HG03095 (cell line): ENCODE data around the gene ICAM3.

Experiments used
- ATAC-seq: cut with Tn5 transposase; IDR thresholded peaks from one replicate; pipeline ENCODE4 v1.9.1; 2021; ENCODE audit warnings: moderate library complexity; ENCODE audit not compliant: unreplicated experiment

The ICAM3 gene

DNA sequence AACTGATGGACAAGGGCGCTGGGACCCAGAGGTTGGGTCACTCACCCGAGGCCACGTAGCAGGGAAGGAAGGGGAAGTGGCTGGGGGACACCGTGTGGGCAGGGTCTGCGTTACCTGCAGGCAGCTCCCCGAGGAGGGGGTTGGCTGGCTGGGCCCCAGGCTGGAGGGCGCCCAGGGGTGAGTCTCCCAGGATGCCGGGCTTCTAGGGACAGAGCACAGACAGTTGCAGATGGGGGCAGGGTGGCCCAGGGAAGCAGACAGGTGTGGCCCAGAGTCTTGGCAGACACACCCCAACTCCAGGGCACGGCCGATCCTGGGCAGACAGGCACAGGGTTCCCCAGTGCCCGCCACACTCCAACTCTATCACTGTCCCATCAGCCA, 18.0 kb downstream of the ICAM3 start:
- no peak for ATAC-seq

DNA sequence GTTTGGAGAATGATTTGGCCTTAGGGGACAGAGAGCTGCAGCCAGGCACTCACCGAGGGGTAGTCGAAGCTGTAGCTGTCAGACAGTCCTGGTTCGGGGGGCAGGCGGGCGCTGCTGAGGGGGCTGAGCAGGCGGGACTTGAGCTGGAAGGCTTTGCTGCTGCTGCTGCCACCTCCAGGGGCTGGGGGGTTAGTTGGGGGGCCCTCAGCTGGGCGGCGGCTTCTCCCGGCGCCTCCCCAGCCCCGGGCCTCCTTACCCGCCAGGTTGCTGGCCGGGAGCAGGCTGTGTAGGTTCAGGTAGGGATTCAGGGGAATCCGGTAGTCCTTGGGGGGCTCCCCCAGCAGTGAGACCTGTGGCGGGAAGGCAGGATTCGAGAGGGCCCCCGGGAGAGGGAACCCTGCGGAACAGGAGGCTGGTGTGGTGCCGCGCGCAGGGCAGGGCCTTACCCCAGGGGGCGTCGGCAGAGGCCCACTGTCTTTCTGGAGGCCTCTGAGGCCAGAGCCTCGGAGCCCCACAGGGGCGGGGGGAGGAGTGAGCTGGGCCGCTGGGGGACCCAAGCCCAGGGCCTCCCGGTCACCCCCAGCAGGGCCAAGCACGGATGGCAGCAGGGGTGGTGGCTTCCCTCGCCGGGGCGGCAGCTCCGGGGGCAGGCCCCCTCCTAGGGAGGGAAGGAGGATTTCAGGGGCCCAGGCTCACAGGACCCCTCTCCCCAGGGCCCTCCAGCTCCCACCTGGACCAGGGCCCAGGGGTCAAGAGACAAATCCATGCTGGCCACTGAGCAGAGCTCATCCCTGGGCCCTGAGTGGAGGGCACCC, 18.6 kb downstream of the ICAM3 start:
- ATAC-seq = no peak

- ATAC-seq = no peak
Observed at GRCh38 chr19:10318807-10319682, 20.4 kb downstream of the ICAM3 start.

GRCh38 chr19:10317857-10318462, 21.5 kb downstream of the ICAM3 start:
- no peak for ATAC-seq

- ATAC-seq = no peak
Observed at GRCh38 chr19:10317045-10317856, 22.2 kb downstream of the ICAM3 start.

DNA sequence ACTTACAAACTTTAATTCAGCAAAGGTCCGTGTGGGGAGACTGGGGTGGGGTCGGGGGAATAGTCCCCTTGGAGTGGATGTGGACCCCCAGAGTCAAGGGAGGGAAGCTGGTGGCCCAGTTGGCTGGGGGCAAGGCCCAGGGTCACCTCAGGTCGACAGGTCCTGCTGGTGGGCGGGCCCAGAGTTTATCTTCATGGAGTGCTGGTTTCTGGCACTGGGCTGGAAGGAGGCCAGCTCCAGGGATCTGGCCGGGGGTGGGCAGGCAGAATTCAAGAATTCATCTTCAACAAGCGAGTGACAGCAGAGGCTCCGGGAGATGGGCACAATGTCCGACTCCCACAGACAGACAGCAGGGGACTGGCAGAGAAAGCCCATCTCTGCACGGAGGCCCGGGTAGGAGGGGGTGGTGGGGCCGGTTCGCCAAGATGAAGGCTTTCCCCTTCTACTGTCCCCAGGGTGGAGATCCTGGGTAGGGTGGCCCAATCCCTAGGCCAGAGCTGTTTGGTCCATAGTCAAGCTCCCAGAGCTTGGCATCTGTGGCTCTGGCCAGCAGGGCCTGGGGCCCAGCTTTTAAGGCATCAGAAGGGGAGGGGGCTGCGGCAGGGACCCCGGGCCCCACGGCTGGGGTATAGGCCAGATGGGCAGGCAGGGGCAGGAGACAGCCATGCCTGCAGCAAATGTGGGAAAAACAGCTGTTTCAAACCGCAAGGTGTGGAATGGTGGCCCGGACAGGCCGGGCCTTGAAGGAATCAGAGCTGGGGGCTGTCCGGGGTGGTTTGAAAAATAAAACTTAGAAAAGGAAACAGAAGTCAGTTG, 23.0 kb downstream of the ICAM3 start:
- ATAC-seq = no peak

DNA sequence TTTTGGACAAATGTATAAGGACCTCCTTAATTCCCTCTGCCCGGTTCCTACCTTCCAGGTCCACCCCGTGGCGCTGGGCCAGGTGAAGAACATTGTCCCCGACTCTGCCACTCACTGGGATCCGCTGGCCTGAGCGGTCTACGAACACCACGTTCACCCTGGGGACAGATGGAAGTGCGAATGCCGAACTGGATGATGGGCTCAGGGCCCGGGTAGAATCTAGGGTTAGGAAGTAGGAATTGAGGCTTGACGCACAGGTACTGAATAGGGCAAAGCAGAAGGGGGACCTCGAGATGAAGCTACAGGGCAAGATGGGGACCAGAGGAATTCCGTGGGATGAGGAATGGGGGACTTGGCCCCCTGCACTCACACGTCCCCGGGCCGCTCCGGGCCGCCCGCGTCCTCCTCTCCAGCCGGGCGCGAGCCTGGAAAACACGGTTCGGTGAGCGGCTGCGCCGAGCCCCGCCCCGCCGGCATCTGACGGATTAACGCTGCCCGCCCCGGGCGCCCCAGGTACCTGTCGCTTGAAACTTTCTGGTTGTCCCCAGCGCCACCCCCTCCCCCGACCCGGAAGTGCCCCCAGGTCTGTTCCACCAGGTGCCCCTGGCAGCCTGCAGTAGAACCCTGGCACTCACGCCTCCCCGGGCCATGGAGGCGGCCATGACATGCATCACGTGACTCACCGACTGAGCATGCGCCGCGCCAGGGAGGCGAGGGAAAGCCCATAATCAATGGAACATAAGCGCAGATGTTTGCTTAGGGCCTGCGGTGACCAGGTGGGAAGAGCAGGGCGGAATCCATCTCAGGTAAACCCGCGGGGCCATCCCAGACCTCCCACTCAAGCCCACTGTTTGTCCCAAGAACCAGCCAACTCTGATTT, 23.8 kb downstream of the ICAM3 start, which contains the start of gene FDX2:
Gene FDX2 (minus strand): TSS at position 681 of the 880 bp plus-strand sequence. CDS start 19 bp downstream, at position 662.
- ATAC-seq = no peak

GRCh38 chr19:10309423-10309822, 30.0 kb downstream of the ICAM3 start, which contains the start of gene ZGLP1:
ZGLP1 (minus strand) TSS chr19:10309815.
- no peak for ATAC-seq

DNA sequence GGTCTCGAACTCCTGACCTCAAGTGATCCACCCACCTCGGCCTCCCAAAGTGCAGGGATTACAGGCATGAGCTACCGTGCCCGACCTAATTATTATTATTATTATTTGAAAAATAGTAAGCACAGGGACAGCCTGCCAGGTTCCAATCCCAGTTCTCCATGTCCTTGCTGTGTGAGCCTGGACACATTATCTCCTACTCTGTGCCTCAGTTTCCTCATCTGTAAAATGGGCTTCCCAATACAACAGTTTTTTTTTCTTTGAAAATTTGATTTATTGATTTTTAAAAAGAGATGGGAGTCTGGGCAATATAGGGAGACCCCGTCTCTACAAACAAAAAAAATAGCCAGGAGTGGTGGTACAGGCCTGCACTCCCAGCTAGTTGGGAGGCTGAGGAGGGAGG, 33.1 kb downstream of the ICAM3 start:
- no peak for ATAC-seq

GRCh38 chr19:10305139-10305806, 34.2 kb downstream of the ICAM3 start:
- no peak for ATAC-seq

GRCh38 chr19:10299545-10300458, 39.6 kb downstream of the ICAM3 start:
- ATAC-seq = no peak

GRCh38 chr19:10295847-10296591, 43.4 kb downstream of the ICAM3 start:
- ATAC-seq = no peak

GRCh38 chr19:10295305-10295846, 44.0 kb downstream of the ICAM3 start:
- no peak for ATAC-seq

- ATAC-seq = no peak
Observed at GRCh38 chr19:10294368-10294697, 45.1 kb downstream of the ICAM3 start.

- ATAC-seq = no peak
Observed at GRCh38 chr19:10293637-10294367, 45.6 kb downstream of the ICAM3 start.
